ENCODE results near the gene KCNB1.

DNA sequence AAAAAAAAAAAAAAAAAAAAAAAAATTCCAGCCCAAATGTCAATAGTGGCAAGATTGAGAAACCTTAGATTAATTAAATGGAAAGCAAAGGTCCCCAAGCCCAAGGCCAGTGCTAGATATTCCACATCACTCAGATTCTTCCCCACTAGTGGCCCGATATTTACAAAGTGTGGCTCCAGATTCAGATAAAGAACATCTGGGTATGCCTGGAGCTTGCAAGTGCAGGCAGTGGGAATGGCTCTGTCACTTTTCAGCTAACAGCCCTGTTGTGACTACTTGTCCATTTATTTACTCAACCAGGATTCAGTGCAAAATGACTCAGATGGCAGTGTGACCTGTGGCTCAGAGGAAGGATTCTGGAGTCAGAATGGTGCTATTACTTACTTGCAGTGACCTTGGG lies 8.2 kb upstream of the KCNB1 start:
- TF ChIP-seq CTCF (IDR thresholded peaks at IDR 0.05; ENCODE audit: low read depth, low read length), result no peak
- TF ChIP-seq EZH2phosphoT487 (IDR thresholded peaks at IDR 0.05; ENCODE audit: low read depth), result no peak

All from OCI-LY3 (cell line).